Endothelial cell of umbilical vein (primary cell): ENCODE results near the gene TMEM61. TPM values are rescaled to one million over a fixed set of nuclear protein-coding genes. Genes with fewer than 3 reads are reported as not detected.

Source experiments
- Bru-seq: library from RNA; stranded (reverse); fragments of 400-500 nt; gene quantifications from one replicate; lab custom pipeline; 2021; lab: Mats Ljungman, UMichigan
- BruChase-seq, 2 experiments: library from RNA; stranded (reverse); fragments of 400-500 nt; gene quantifications; one replicate each; lab custom pipeline; 2021; lab: Mats Ljungman, UMichigan
- BruUV-seq: library from RNA; stranded (reverse); fragments of 400-500 nt; replicated peaks from 2 replicates; lab custom pipeline; 2021; lab: Mats Ljungman, UMichigan
- CTCF ChIA-PET: fragments of 300-600, 350-600 bp; sonication (Branson Sonifier 250); formaldehyde crosslinking; loops from one replicate; lab custom pipeline; 2021; ENCODE audit warnings: antibody characterized with exemption, inconsistent platforms; lab: Charles Lee
- POLR2A ChIA-PET: fragments of 300-600, 350-600 bp; sonication (Branson Sonifier 250); formaldehyde crosslinking; loops from one replicate; lab custom pipeline; 2021; ENCODE audit warnings: antibody characterized with exemption, inconsistent platforms; lab: Charles Lee
- DNase-seq: peaks from one replicate; pipeline ENCODE4 v3.0.0-alpha.2; 2011; ENCODE audit warnings: low read depth, low spot score
- FAIRE-seq: peaks from 2 replicates; lab custom pipeline; 2011; peaks lifted over from hg19 to GRCh38; lab: Jason Lieb, UNC
- H2AFZ ChIP-seq: 2 replicates; pipeline ENCODE4 v1.6.0; 2012; ENCODE audit warnings: low read depth, low read length, control low read depth, inconsistent platforms
- H3K27ac ChIP-seq: 2 replicates; pipeline ENCODE4 v1.5.1; 2011; ENCODE audit warnings: low read depth, mild to moderate bottlenecking, control low read depth, low read length, moderate library complexity; ENCODE audit not compliant: insufficient read depth
- H3K27me3 ChIP-seq, 2 experiments: 2 replicates each; pipeline versions ENCODE4 v1.6.0 to v1.6.1; 2011; ENCODE audit warnings: low read length in 2 of 2, mixed read lengths in 1 of 2; ENCODE audit not compliant: control insufficient read depth in 2 of 2, insufficient read depth in 2 of 2
- H3K36me3 ChIP-seq, 2 experiments: 2 replicates in 1 of 2; 3 replicates in 1 of 2; pipeline ENCODE4 v1.5.1; 2011; ENCODE audit warnings: low read length in 2 of 2, mild to moderate bottlenecking in 1 of 2, moderate library complexity in 1 of 2; ENCODE audit not compliant: control insufficient read depth in 2 of 2, insufficient read depth in 2 of 2; ENCODE audit errors: extremely low read depth in 1 of 2
- H3K4me1 ChIP-seq: 3 replicates; pipeline ENCODE4 v1.5.1; 2011; ENCODE audit warnings: mild to moderate bottlenecking, low read length; ENCODE audit not compliant: control insufficient read depth, insufficient read depth; ENCODE audit errors: extremely low read depth
- H3K4me2 ChIP-seq: 2 replicates; pipeline ENCODE4 v1.6.1; 2011; ENCODE audit warnings: low read length, control low read depth, mixed read lengths; ENCODE audit not compliant: insufficient read depth
- H3K4me3 ChIP-seq, 3 experiments: fragments of 200-600 bp in 1 of 3; sonication (generic), shearing (Covaris generic) in 1 of 3; replicated peaks in 1 of 3; 2 replicates each; pipeline ENCODE4 v1.5.1; 2011 to 2016; ENCODE audit warnings: control low read depth in 3 of 3, low read length in 3 of 3, mild to moderate bottlenecking in 2 of 3, inconsistent platforms in 1 of 3, low read depth in 1 of 3, moderate library complexity in 1 of 3; ENCODE audit not compliant: insufficient read depth in 1 of 3
- H3K79me2 ChIP-seq: 2 replicates; pipeline ENCODE4 v1.6.0; 2012; ENCODE audit warnings: low read length, inconsistent platforms; ENCODE audit not compliant: control insufficient read depth, insufficient read depth
- H3K9ac ChIP-seq: replicated peaks from 2 replicates; pipeline ENCODE3; 2011; ENCODE audit warnings: low read length, control low read depth; ENCODE audit not compliant: insufficient read depth; ENCODE audit errors: extremely low read depth
- H3K9me1 ChIP-seq: replicated peaks from 3 replicates; pipeline ENCODE4 v1.6.0; 2011; ENCODE audit warnings: mild to moderate bottlenecking, low read length; ENCODE audit not compliant: control insufficient read depth, insufficient read depth; ENCODE audit errors: extremely low read depth
- H3K9me3 ChIP-seq: replicated peaks from 2 replicates; pipeline ENCODE4 v1.5.1; 2012; ENCODE audit warnings: low read length, inconsistent platforms; ENCODE audit not compliant: control insufficient read depth, insufficient read depth
- H4K20me1 ChIP-seq: replicated peaks from 2 replicates; pipeline ENCODE3; 2011; ENCODE audit warnings: mild to moderate bottlenecking, low read length; ENCODE audit not compliant: control insufficient read depth, insufficient read depth; ENCODE audit errors: extremely low read depth
- EZH2 ChIP-seq: IDR thresholded peaks from 2 replicates; pipeline ENCODE4 v1.6.1; 2012; ENCODE audit warnings: borderline replicate concordance, low read depth, mild to moderate bottlenecking, moderate library complexity, low read length, inconsistent platforms; ENCODE audit not compliant: severe bottlenecking
- GATA2 ChIP-seq: IDR thresholded peaks from 2 replicates; pipeline ENCODE4 v1.7.0; 2011; ENCODE audit warnings: low read depth, mild to moderate bottlenecking, moderate library complexity, mixed read lengths, low read length; ENCODE audit not compliant: insufficient read length, insufficient read depth
- POLR2A ChIP-seq: IDR thresholded peaks from 2 replicates; pipeline ENCODE4 v1.6.1; 2012; ENCODE audit warnings: low read depth, mild to moderate bottlenecking, control low read depth, low read length
- dilution Hi-C: fragments of 300-500 bp; cut with MboI; formaldehyde crosslinking; loops from one replicate; pipeline ENCODE4 v1.15.0; 2019; ENCODE audit warnings: low sequenced_read_pairs; ENCODE audit not compliant: extremely low pct_ligation_motif_present
- intact Hi-C: fragments of 100-400 bp; cut with micrococcal nuclease; formaldehyde crosslinking; loops from one replicate; pipeline ENCODE4 v1.10.0; 2022
- long read RNA-seq: library from polyadenylated mRNA; stranded (forward); transcript quantifications from one replicate; pipeline ENCODE4 v2.0.0, GENCODE V29; 2021
- polyA minus RNA-seq, 3 experiments: library from RNA; depleted of rRNA, polyadenylated mRNA; stranded (reverse); fragments of >200 nt; gene quantifications; 1 replicate in 1 of 3; 2 replicates in 2 of 3; pipeline ENCODE4 v1.2.3, GENCODE V29; 2011
- polyA plus RNA-seq, 4 experiments: library from polyadenylated mRNA; depleted of rRNA in 3 of 4; stranded (reverse) in 3 of 4; unstranded in 1 of 4; fragments of >200 nt; gene quantifications; 2 replicates each; pipeline versions ENCODE4 v1.2.1 to v1.2.3, GENCODE V29; 2011 to 2012; ENCODE audit warnings: missing spikeins in 1 of 4
- total RNA-seq: library from RNA; stranded (reverse); gene quantifications from 2 replicates; pipeline ENCODE4 v1.2.3, GENCODE V29; 2021
- TF ChIP-seq, protein P1 (sequence below), 2 donors: IDR thresholded peaks; 1 replicate in 1 of 2; 2 replicates in 1 of 2; pipeline ENCODE4 v1.5.1; 2011; ENCODE audit warnings: low read length in 2 of 2, mild to moderate bottlenecking in 2 of 2, moderate library complexity in 2 of 2, control low read depth in 1 of 2, inconsistent platforms in 1 of 2, low read depth in 1 of 2; ENCODE audit not compliant: insufficient read depth in 1 of 2; ENCODE audit errors: extremely low read depth in 1 of 2

TMEM61 gene
- total RNA-seq (not detected in 2 replicates), polyA plus RNA-seq (not detected in 2 replicates), polyA minus RNA-seq (not detected in 2 replicates), Bru-seq, nascent RNA (percentile 7 among the genes with signal in this experiment), BruChase-seq, experiment 1, labeled RNA remaining after a 6-hour chase (percentile 7 among the genes with signal in this experiment), BruChase-seq, experiment 2, labeled RNA remaining after a 2-hour chase (not detected)
- polyA plus RNA-seq (2011; cell fraction: cytosol; rRNA removed), result not detected in 2 replicates
- polyA plus RNA-seq (2011; cell fraction: nucleus; rRNA removed), result not detected in 2 replicates
- polyA plus RNA-seq (2012), result not detected in 2 replicates
- polyA minus RNA-seq (2011; cell fraction: cytosol; rRNA and poly(A)+ RNA removed), result not detected
- not detected in 2 replicates for polyA minus RNA-seq (2011; cell fraction: nucleus; rRNA and poly(A)+ RNA removed)
- long read RNA-seq, result 0 reads

DNA sequence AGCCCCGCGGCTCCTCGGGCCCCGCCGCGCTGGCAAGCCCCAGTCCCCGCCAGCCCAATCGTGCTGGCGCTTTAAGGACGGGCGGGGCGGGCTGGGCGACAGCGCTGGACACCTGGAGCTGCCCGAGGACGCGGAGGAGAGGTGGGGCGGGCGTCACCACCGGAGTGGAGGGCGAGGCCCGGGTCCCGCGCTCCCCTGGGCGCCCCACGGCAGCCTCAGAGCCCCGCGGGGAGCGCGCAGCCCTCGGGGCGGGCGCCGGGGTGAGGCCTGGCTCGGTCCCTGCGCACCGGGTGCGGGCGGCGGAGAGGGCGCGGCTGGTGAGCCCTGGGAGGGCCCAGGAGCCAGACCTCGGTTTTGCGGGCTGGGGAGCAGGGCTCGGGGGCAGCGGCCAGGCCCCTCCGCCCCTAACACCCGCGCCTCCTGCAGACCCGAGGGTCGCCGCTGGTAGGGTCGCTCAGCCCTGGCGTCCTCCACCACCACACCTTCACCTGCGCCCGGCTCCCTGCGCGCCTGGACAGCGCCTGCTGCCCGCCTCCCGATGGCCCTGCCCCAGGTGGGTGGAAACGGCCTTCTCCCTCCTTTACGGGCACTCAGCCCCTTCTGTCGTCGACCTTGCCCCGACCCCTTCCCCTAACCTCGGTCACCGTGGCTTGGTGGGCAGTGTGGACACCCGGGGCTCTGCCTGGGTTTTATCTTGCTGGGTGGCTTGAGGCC lies at the start of gene TMEM61:
Gene TMEM61 (plus strand): TSS at position 101 of the 714 bp plus-strand sequence. CDS start 438 bp downstream, at position 539.
- peaks cover 20 to 29% of the 10 kb centered on the region in 2 experiments for H3K27me3 ChIP-seq
- POLR2A ChIA-PET, result no interaction called here
- H3K4me1 ChIP-seq, result no peaks in the 10 kb centered on the region
- dilution Hi-C loops, result no loop called here
- H4K20me1 ChIP-seq, result no peaks in the 10 kb centered on the region
- no peaks in the 10 kb centered on the region for H3K9me1 ChIP-seq
- FAIRE-seq, result no peak
- no TSS peak for BruUV-seq
- H3K36me3 ChIP-seq, result no peaks in the 10 kb centered on the region
- no peak within 1 kb of the TSS for H2AFZ ChIP-seq
- no peaks in the 10 kb centered on the region for H3K9me3 ChIP-seq
- intact Hi-C loops, result no loop called here
- TF ChIP-seq GATA2, result no peak
- no peak for TF ChIP-seq EZH2
- TF ChIP-seq, protein P1, sequence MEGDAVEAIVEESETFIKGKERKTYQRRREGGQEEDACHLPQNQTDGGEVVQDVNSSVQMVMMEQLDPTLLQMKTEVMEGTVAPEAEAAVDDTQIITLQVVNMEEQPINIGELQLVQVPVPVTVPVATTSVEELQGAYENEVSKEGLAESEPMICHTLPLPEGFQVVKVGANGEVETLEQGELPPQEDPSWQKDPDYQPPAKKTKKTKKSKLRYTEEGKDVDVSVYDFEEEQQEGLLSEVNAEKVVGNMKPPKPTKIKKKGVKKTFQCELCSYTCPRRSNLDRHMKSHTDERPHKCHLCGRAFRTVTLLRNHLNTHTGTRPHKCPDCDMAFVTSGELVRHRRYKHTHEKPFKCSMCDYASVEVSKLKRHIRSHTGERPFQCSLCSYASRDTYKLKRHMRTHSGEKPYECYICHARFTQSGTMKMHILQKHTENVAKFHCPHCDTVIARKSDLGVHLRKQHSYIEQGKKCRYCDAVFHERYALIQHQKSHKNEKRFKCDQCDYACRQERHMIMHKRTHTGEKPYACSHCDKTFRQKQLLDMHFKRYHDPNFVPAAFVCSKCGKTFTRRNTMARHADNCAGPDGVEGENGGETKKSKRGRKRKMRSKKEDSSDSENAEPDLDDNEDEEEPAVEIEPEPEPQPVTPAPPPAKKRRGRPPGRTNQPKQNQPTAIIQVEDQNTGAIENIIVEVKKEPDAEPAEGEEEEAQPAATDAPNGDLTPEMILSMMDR (IDR thresholded peaks at IDR 0.05; ENCODE audit: extremely low read depth in 1 of 2, insufficient read depth in 1 of 2, low read depth in 1 of 2, low read length in 2 of 2), result no peak
- no peak for TF ChIP-seq POLR2A
- no peak within 1 kb of the TSS for H3K27ac ChIP-seq
- H3K9ac ChIP-seq, result no peak within 1 kb of the TSS
- no peak for DNase-seq
- H3K4me3 ChIP-seq, result no peak within 1 kb of the TSS
- peak within 1 kb of the TSS; percentile 25 for H3K4me2 ChIP-seq
- CTCF ChIA-PET, result interaction anchor here (25.0 kb wide), 1 partner anchor 35 kb away, joined by 918 read pairs; no protein-coding TSS in a partner anchor
- no peaks in the 10 kb centered on the region for H3K79me2 ChIP-seq
